Loucy (cell line): ENCODE results near the gene ORMDL3.

ENCODE experiments used
- H2AFZ ChIP-seq: fragments of 200-600 bp; sonication (generic); 2 replicates; pipeline ENCODE4 v1.6.0; 2016; ENCODE audit warnings: antibody characterized with exemption, mild to moderate bottlenecking, low read length, moderate library complexity
- H3F3A ChIP-seq: fragments of 200-600 bp; 2 replicates; pipeline ENCODE4 v1.6.0; 2016; ENCODE audit warnings: antibody characterized with exemption, low read depth, mild to moderate bottlenecking
- H3K27me3 ChIP-seq: fragments of 200-600 bp; sonication (generic); 2 replicates; pipeline ENCODE4 v1.6.1; 2014; ENCODE audit warnings: low read length, mild to moderate bottlenecking; ENCODE audit not compliant: insufficient read depth, poor library complexity, severe bottlenecking
- H3K36me3 ChIP-seq: fragments of 200-600 bp; sonication (generic); 2 replicates; pipeline ENCODE4 v1.6.1; 2016; ENCODE audit warnings: low read length; ENCODE audit not compliant: insufficient read depth
- H3K4me1 ChIP-seq: fragments of 200-600 bp; sonication (generic); 2 replicates; pipeline ENCODE4 v1.5.1; 2014; ENCODE audit warnings: low read length, mild to moderate bottlenecking; ENCODE audit not compliant: insufficient read depth, poor library complexity, severe bottlenecking
- H3K4me2 ChIP-seq: fragments of 200-600 bp; sonication (generic); 2 replicates; pipeline ENCODE4 v1.6.0; 2014; ENCODE audit warnings: antibody characterized with exemption, low read length, low read depth, mild to moderate bottlenecking; ENCODE audit not compliant: poor library complexity, severe bottlenecking
- H3K4me3 ChIP-seq: fragments of 200-600 bp; sonication (generic); 2 replicates; pipeline ENCODE4 v1.5.1; 2014; ENCODE audit warnings: low read length, mild to moderate bottlenecking, mixed read lengths; ENCODE audit not compliant: poor library complexity, severe bottlenecking
- H3K79me2 ChIP-seq: fragments of 200-600 bp; sonication (generic); 2 replicates; pipeline ENCODE4 v1.6.1; 2014; ENCODE audit warnings: low read length; ENCODE audit not compliant: insufficient read depth
- H3K9ac ChIP-seq: fragments of 200-600 bp; sonication (generic); 2 replicates; pipeline ENCODE4 v1.6.0; 2014; ENCODE audit warnings: mild to moderate bottlenecking, low read depth, low read length, moderate library complexity; ENCODE audit not compliant: poor library complexity, severe bottlenecking
- H3K9me2 ChIP-seq: fragments of 200-600 bp; sonication (generic); replicated peaks from 2 replicates; pipeline ENCODE4 v1.6.1; 2016; ENCODE audit warnings: low read depth, low read length, mixed read lengths
- H3K9me3 ChIP-seq: fragments of 200-600 bp; sonication (generic); 2 replicates; pipeline ENCODE4 v1.6.1; 2014; ENCODE audit warnings: mild to moderate bottlenecking, antibody characterized with exemption, low read length, low read depth; ENCODE audit not compliant: insufficient read depth
- H4K20me1 ChIP-seq: fragments of 200-600 bp; sonication (generic); 2 replicates; pipeline ENCODE4 v1.6.0; 2014; ENCODE audit warnings: antibody characterized with exemption, low read length, mild to moderate bottlenecking; ENCODE audit not compliant: insufficient read depth, poor library complexity, severe bottlenecking
- CTCF ChIP-seq: fragments of 200-600 bp; sonication (generic); conservative IDR thresholded peaks from 2 replicates; pipeline ENCODE4 v1.5.1; 2014; ENCODE audit warnings: mild to moderate bottlenecking, antibody characterized with exemption, low read length
- EZH2phosphoT487 ChIP-seq: fragments of 200-600 bp; IDR thresholded peaks from 2 replicates; pipeline ENCODE4 v1.6.1; 2018; ENCODE audit warnings: antibody characterized with exemption, mild to moderate bottlenecking, moderate library complexity, borderline replicate concordance

Gene ORMDL3

GRCh38 chr17:39920218-39921210, 6.9 kb downstream of the ORMDL3 start:
- no peaks in the 10 kb centered on the region for H3K9me3 ChIP-seq
- no peak overlapping the region for H3K9ac ChIP-seq
- no peak overlapping the region for H3K4me3 ChIP-seq
- H3K4me2 ChIP-seq: peak overlapping the region; percentile 41
- peaks cover 25% of the 10 kb centered on the region for H3K79me2 ChIP-seq
- no peak overlapping the region for H2AFZ ChIP-seq
- H3K27me3 ChIP-seq: no peaks in the 10 kb centered on the region
- no peaks in the 10 kb centered on the region for H3F3A ChIP-seq
- H3K9me2 ChIP-seq: no peaks in the 10 kb centered on the region
- peaks cover 13% of the 10 kb centered on the region for H4K20me1 ChIP-seq
- peaks cover 19% of the 10 kb centered on the region; the same call in 1 of the 2 replicates for H3K36me3 ChIP-seq
- TF ChIP-seq CTCF: no peak
- TF ChIP-seq EZH2phosphoT487: no peak
- peaks cover 26% of the 10 kb centered on the region for H3K4me1 ChIP-seq

- TF ChIP-seq EZH2phosphoT487 (no peak), CTCF (no peak)
Measured at GRCh38 chr17:39919087-39919683, 8.2 kb downstream of the ORMDL3 start.

GRCh38 chr17:39916918-39917317, 10.5 kb downstream of the ORMDL3 start:
- H3K4me1 ChIP-seq: peaks cover 14% of the 10 kb centered on the region
- H3F3A ChIP-seq: no peaks in the 10 kb centered on the region
- H3K36me3 ChIP-seq: peaks cover 2% of the 10 kb centered on the region; the same call in 1 of the 2 replicates
- H3K9me3 ChIP-seq: no peaks in the 10 kb centered on the region
- H3K4me2 ChIP-seq: no peak overlapping the region
- no peaks in the 10 kb centered on the region for H4K20me1 ChIP-seq
- no peak for TF ChIP-seq EZH2phosphoT487
- TF ChIP-seq CTCF: no peak
- H3K4me3 ChIP-seq: no peak overlapping the region
- no peaks in the 10 kb centered on the region for H3K79me2 ChIP-seq
- H2AFZ ChIP-seq: no peak overlapping the region
- H3K9ac ChIP-seq: no peak overlapping the region
- no peaks in the 10 kb centered on the region for H3K9me2 ChIP-seq
- H3K27me3 ChIP-seq: no peaks in the 10 kb centered on the region

More at GRCh38 chr17:39919087-39919683, 8.2 kb downstream of the ORMDL3 start:
- Histone ChIP-seq H3K9ac (no peak overlapping the region), H2AFZ (no peak overlapping the region), H3K9me3 (no peaks in the 10 kb centered on the region), H3K4me2 (no peak overlapping the region), H3K9me2 (no peaks in the 10 kb centered on the region), H3K79me2 (peaks cover 12% of the 10 kb centered on the region; the same call in 1 of the 2 replicates), H3K4me3 (no peak overlapping the region), H3K4me1 (peaks cover 14% of the 10 kb centered on the region), H3K27me3 (no peaks in the 10 kb centered on the region), H4K20me1 (no peaks in the 10 kb centered on the region), H3K36me3 (peaks cover 19% of the 10 kb centered on the region; the same call in 1 of the 2 replicates), H3F3A (no peaks in the 10 kb centered on the region)
